ENCODE results near the gene NRIP3.
A peak's percentile ranks its signal among the peaks of the same experiment; 100 is the strongest.

NRIP3 gene

DNA sequence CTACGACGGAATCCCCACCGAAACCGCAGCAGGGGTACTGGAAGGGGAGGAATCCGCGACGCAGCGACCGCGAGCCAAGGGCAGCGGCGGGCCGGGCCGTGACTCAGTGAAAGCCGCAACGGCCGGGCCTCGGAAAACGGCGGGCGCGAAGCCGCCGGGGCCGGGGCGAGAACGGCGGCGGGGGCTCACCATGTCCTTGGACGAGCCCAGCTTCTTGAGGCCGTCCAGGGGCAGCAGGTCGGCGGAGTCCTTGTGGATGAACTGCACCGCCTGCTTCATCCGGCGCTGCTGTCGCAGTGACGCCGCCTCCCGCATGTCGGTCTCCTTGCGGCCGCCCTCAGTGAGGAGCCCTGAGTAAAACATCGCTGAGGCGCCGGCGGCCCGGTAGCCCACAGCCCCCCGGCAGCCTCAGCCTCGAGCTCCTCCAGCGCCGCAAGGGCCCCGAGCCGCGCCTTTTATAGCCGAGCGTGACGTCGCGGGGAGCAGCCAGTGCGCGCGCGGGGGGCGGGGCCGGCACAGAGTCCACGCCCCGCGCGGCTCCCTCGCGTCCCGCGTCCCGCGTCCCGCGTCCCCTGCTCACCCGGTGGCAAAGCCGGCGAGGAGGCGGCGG lies at the start of gene NRIP3:
Gene NRIP3, minus strand, starts transcription at position 429 of the 610 bp plus-strand sequence. Its CDS starts 66 bp downstream, at position 363.
- peak; percentile 36 to 55 (median 40) for DNase-seq (ENCODE audit: low read depth in 2 of 3, low spot score in 1 of 3)

DNA sequence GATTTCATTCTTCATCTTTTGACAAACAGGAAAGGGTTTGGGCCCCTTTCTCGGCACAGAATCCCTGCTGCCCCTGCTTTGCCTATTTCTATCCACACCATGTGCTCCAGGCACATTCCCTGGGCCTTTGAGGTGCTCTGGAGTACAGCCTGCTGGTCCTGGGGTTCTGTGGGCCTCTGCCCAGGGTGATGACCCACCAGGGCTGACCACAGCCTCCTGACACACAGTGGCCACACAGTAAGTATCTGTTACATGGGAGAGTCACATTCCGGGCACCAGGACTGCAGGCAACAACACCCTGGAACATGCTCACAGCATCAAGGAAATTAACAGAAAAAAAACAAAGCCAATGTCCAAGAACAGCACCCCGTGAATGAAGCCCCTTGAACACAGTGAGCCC lies 48.5 kb upstream of the NRIP3 start:
- DNase-seq (ENCODE audit: low read depth in 2 of 3, low spot score in 1 of 3), result no peak

DNA sequence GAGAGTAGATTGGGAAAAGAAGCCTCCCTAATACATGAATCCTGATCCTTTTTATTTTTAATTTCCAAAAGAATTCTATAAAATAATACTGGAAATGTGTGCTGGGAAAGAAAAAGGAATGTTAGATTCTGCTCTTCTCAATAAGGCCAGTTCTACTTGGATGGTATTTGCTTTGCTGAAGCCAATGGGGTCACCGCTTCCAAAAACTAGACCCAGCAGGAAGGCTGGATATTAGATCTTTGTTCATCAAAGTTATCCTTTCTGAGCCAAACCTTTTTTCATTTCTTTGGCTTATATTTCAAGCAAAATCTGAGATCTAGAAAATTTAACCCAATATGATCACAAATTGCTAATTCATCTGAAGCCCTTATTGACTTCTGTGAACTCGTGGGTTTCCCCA lies 46.2 kb upstream of the NRIP3 start:
- no peak for DNase-seq (ENCODE audit: low read depth in 2 of 3, low spot score in 1 of 3)

DNA sequence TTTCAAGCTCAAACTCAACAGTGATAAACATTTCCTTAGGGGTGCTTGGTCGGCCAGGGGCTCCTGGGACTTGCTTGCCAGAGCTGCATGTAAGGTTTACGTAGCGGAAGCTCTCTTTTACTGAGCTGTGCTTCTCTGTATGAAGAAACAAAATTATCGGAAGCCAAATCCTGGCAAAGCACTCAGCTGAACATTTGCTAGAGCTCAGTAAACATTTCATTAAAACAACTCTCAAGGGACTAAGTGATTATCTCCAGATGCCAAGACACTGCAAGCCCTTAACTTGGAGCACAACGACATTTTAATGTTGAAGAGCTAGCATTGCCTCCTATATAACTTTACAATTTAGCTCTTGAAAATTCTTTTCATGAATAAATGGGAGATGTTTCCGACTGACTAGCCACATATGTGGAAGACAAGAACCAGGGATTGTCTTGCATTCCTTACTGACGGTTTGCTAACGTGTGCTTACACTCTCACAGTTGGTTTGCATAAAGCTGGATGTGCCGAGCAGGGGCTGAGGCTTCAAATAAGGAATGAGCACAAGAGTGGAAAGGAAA lies 44.2 kb upstream of the NRIP3 start:
- DNase-seq (ENCODE audit: low read depth in 2 of 3, low spot score in 1 of 3), result no peak

DNA sequence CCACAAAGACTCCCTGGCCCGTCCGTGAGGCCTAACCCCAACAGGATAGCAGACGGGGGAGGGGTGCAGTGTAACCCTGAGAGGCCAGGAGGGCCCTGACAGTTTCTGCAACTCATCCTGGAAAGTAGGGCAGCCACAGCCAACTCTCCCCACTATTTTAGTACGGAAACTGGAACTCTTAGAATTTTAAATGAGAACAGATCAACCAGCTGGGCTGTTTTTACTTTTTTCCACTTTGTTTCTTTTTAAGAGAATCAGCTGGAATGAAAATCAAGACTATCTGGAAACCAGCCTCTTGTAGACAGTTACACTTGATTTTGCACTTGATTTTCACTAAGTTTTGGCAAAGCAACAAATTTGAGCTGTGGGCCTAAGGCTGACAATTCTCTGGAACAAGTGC lies 42.7 kb upstream of the NRIP3 start:
- DNase-seq (ENCODE audit: low read depth in 2 of 3, low spot score in 1 of 3), result no peak

DNA sequence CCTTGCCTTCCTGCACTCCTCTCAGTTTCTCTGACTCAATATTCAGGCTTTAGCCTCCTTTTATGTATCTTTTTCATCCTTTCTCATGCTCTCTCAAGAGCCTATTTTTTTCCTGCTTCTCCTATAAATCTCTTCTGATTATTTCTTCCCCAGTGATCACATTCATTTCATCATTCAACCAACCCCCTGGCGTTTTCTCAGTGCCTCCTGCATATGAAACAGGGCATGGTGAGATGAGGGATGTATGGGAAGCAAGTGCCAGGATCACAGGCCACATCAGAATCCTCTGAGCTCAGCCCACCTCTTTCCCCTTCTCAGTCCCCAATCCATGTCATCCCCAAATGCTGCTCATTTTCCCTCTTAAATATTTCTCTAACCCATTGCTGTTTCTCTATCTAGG lies 38.7 kb upstream of the NRIP3 start:
- no peak for DNase-seq (ENCODE audit: low read depth in 2 of 3, low spot score in 1 of 3)

DNA sequence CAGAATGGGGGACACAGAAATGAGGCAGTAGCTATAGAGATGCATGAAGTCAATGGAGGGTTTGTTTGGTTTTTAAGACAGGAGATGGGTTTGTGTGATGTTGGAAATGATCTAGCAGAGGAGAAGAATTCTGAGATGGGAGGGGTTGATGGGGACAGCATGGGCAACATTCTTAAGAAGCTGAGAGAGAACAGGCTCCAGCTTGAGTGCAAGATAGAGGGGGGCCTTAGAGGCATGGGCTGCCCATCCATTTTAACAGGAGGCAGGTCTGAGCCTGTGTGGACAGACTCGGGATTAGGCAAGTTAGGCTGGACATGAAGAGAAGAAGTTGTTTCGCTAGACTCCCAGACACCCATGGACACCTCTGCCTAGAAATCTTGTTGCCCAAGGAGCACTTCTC lies 37.9 kb upstream of the NRIP3 start:
- DNase-seq (ENCODE audit: low read depth in 2 of 3, low spot score in 1 of 3), result no peak

DNA sequence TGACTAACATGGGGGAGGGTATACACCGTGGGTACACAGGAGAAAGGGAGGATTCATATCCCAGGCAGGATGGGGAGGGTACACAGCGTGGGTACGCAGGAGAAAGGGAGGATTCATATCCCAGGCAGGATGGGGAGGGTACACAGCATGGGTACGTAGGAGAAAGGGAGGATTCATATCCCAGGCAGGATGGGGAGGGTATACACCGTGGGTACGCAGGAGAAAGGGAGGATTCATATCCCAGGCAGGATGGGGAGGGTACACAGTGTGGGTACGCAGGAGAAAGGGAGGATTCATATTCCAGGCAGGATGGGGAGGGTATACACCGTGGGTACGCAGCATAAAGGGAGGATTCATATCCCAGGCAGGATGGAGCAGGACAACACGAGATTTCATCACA lies 36.6 kb upstream of the NRIP3 start:
- no peak for DNase-seq (ENCODE audit: low read depth in 2 of 3, low spot score in 1 of 3)

DNA sequence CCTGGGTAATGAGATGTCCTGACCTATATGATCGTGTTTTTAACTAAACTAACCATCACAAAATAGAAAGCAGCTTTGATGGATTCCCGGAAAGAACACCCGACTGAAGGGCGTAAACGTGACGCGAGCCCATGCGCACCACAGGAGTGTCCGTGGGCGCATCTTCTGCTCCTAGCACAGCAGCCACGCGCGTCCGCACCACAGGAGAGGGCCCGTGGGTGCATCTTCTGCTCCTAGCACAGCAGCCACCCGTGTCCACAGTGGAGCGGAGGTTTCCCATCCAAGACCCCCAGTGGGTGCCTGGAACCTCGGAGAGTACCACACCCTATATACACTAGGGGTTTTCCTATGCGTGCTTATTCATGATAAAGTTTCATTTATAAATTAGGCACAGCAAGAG lies 36.1 kb upstream of the NRIP3 start:
- DNase-seq (ENCODE audit: low read depth in 2 of 3, low spot score in 1 of 3), result no peak

DNA sequence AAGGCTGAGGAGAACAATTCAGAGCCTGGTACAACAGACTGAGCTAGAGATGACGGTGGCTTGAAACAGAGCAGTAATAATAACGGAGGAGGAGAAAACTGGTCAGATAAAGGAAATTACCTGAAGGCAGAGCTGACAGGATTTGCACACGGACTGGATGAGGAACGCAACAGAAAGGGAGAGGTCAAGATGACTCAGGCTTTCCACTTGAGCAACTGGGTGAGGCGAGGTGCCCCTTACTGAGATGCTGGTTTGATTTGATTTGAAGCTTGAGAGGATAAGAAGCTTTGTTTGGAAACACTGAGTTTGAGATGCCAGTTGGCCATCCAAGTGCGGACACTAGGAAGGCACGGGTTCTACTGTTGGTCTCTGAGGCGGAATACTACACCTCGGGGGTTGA lies 35.4 kb upstream of the NRIP3 start:
- no peak for DNase-seq (ENCODE audit: low read depth in 2 of 3, low spot score in 1 of 3)

DNA sequence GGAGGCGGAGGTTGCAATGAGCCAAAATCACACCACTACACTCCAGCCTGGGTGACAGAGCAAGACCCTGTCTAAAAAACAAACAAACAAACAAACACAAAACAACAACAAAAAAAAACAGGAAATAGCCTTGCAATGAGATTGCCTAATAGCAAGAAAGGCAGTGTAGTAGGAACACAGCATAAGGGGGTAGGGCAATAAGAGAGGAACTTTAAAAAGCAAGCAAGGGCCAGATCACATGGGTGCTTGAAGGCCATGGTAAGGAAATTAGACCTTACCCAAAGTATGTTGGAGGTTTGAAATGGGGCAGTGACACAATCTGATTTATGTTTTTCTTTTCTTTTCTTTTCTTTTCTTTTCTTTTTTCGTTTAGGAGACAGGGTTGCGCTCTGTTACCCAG lies 34.7 kb upstream of the NRIP3 start:
- DNase-seq (ENCODE audit: low read depth in 2 of 3, low spot score in 1 of 3), result no peak

DNA sequence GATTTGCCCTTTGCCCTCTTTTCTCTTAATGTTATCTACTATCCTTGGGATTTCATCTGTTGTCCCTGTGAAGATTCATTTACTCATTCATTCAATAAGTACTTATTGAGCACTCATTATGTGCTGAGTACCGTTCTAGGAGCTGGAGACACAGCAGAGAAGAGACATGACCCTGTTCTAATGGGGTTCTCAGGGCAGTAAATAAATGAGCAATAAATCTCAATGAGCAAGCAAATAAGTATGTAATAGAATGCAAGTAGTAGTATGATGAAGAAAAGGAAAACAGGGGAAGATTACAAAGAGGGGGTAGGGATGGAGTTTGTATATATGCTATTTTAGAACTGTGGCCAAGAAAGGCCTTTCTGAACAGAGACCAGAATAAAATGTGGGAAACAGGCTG lies 34.2 kb upstream of the NRIP3 start:
- no peak for DNase-seq (ENCODE audit: low read depth in 2 of 3, low spot score in 1 of 3)

DNA sequence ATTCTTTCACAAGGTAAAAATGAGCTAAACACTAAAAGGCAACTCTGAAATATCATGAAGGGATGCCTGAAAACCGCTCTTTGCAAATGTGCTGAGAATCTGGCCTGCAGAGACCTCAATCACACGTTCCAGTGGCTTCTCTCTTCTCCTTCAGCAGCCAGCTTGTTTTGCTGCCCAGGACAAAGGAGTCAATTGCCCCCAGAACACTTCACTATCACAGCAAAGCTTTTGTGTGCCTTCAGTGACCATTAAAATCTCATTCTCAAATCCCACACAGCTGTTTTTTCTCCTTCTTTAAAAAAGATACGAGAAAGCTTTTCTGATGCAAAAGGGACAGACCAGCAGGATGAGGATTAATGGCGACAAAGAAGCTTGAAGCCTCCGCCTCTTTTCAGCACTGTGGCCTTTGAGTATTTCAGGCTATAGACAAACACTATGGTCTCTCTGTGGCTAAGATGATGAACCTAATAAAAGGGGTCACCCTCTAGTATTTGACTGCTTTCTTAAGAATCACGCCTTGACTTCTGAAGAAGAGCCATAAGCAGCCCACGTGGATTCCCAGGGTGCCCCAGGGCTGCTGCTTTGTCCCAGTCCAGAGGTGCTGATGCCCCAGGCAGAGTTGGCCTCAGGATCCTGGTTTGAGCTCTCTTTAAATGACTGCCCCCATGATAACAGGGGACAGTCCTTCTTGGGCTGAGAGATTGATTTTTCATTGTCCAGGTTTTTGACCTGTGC lies 33.4 kb upstream of the NRIP3 start:
- no peak for DNase-seq (ENCODE audit: low read depth in 2 of 3, low spot score in 1 of 3)

DNA sequence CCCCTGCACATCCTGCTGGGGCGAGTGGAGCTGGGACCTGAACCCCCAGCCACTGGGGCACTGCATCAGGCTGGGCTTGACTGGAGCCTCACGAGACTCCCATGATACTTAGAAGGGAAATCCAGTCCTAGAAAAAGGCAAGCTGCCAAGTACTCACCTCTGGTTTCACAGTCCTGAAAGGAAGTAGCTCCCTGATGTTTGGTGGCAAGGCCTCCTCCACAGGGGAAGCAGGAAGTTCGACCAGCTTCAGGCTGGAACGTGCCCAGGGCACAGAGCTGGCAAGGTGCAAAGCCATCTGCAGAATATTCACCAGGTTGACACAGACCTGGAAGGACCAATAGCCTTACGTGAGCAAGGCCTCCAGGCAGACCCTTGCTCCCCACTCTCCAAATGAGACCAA lies 26.8 kb upstream of the NRIP3 start:
- DNase-seq (ENCODE audit: low read depth in 2 of 3, low spot score in 1 of 3), result no peak

DNA sequence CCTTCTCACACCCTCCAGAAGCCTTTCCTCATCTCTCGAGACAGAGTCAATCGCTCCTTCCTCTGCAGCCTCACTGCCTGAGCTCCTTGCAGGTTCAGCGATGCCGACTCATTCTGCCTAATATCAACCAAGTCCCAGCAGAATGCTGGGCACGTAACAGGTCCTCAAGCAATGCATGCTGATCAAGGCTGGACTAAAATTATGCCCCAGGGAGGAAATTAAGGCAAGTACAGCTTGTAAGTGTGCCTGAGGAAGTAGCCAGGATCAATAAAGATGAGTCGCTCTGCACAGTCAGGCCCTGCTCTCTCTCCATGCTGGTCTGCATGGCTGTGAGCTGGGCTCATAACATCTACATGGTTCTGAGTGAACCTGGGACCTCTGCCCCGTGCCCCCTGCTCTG lies 25.6 kb upstream of the NRIP3 start:
- DNase-seq (ENCODE audit: low read depth in 2 of 3, low spot score in 1 of 3), result no peak

DNA sequence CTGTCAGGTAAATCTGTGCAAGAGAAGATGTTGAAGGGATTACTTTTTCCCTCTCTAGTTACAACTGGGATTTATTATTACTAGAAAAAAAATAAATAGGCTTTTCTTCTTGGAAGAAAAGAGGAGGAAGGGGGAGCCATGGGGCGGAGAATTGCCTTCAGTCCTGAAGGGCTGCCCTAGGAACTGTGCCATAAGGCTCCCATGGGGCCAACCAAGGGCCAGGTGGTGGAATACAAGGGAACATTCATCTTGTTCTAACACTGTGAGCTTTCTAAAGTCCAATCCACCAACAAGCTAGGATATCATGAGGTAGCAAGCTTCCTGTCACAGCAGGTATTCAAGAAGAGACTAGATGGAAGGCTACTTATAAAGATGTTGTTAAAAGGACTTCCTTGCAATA lies 24.8 kb upstream of the NRIP3 start:
- no peak for DNase-seq (ENCODE audit: low read depth in 2 of 3, low spot score in 1 of 3)

DNA sequence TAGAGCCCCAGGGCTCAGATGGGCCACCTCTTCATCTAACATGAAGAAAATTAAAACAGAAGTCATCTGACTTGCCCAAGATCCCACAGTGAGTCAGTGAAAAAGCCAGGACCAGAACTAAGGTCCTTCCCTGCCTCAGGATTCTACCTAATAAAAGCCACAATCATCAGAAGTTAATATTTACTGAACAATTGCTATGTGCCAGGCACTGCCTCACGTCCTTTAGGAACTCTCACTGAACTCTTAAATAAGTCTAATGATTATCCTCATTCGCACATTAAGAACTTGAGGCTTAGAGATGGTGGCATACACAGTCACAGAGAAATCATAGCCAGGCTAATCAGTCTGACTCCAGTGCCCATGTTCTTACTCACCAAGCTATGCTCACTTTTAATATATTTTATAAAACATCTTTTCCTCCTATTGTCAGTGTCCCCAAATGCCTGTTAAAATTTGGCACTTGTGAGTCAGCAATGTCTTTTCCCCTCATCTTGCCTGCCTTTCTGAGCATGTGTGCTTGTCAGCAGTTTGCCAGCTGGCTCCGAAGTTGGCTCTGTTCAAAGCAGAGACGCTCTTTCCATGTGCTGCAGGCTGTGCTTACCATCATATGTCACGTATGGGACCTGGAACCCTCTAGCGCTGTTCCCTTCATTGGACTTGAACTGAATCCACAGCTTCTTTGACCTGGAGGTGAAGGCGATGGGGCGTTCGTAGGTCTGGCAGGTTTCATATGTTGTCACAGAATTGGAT lies 21.5 kb upstream of the NRIP3 start:
- DNase-seq (ENCODE audit: low read depth in 2 of 3, low spot score in 1 of 3), result no peak

DNA sequence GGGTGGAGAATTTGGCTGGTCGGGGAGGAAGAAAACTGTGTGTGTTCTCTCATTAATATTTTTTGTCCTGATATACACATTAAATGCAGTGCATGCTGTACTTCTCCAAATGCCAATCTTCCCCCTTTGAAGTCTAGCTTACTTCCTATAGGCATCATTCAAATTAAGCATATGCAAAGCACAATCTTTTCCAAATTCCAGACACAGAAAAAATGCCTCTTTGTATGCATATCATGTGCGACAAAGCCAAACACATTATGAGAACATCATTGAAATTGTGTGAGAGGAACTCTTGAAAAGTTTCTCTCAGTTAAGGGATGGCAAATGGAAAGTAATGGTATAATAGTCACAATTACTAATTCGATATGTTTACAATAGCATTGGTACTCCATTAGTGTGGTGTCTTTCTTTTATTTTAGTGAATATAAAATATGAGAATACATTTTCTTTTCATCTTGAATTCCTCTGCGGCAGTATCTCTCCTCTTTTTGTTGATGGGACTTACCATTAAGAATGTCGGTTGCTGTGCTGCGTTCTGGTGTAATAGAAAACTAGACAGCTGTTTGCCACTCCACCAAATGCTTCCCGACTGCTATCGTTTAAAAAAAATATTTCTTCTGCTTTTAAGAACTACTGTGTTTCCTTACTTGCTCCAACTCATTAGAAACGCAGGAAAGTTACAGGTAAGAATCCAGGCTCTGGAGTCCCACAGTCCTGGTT lies 19.3 kb upstream of the NRIP3 start:
- DNase-seq (ENCODE audit: low read depth in 2 of 3, low spot score in 1 of 3), result no peak

DNA sequence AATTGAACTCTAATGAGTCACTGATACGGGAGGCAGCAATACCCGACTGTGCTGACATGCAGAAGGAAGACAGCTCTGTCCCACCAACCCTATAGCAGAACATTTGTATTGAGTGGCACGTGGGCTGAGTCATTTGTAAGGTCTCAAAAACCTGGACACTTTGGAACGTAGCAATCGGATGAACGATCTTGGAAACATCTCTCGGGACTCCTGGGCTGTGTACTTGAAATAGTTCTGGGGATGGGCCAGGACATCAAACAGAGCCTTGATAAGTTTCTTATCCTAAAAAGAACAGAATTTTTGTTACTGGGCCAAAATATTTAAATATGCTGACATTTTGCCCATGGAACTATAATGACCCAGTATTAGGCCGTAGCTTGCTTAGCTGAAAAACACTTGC lies 17.1 kb upstream of the NRIP3 start:
- DNase-seq (ENCODE audit: low read depth in 2 of 3, low spot score in 1 of 3), result no peak

DNA sequence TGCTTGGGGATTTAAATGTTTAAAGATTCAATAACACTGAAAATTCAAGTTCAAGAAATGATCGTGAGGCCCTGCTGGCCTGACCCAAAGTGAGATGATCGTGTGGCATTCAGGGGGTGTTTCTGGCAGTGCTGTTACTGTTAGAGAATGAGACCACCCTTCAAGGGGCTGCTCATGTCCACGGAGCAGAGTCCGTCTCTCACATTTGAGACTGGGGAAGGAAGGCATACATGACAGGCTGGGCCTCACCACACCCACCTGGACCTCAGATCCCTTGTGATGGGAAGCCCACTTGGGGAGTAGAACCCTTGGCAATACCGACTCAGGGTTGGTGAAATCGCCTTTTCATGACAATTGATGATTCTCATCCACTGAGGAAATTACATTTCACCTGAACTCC lies 16.1 kb upstream of the NRIP3 start:
- DNase-seq (ENCODE audit: low read depth in 2 of 3, low spot score in 1 of 3), result no peak

DNA sequence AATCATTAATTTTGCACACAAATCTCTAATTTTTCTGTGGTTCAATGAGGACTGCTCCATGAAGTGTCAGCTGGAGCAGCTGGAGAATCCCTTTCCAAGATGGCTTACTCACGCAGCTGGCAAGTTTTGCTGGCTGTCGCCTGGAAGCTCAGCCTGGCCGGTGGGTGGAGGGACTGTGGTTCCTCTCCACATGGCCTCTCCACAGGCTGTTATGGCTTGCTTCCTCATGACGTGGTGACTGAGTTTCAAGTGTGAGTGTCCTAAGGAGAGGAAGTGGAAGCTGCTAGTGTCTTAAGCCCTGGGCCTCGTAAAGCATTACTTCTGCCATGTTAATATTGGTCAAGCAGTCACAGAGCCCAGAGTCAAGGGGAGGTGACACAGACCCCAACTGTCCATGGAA lies 14.0 kb upstream of the NRIP3 start:
- no peak for DNase-seq (ENCODE audit: low read depth in 2 of 3, low spot score in 1 of 3)
